IPS-18c (cell line): Measurements from ENCODE around the gene ZNF211.

Experiments used
- H3K4me3 ChIP-seq: 2 replicates; pipeline ENCODE4 v1.7.0; 2013; ENCODE audit warnings: low read depth, mild to moderate bottlenecking, low read length, moderate library complexity; ENCODE audit not compliant: insufficient read depth
- H3K9me3 ChIP-seq: one replicate; pipeline ENCODE4 v1.6.1; 2013; ENCODE audit warnings: mild to moderate bottlenecking, low read length, moderate library complexity; ENCODE audit not compliant: control insufficient read depth, insufficient read depth

The ZNF211 gene

DNA sequence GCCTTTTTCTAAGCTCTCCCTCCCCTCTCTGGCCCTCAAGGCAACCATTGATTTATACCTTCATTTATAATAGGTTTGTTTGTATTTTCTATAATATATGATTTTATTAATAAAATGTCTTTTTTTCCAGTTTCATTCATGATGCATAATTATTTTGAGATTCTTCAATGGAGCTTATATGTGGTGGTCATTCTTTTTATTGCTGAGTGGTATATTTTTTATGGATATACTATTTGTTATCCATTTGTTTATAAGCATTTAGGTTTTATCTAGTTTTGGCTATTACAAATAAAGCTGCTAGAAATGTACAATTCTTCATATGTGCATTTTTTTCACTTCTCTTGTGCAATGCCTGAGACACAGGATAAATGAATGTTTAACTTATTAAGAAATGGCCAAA is 10.8 kb downstream of the ZNF211 start:
- Histone ChIP-seq H3K4me3 (no peak overlapping the region), H3K9me3 (peaks cover 7% of the 10 kb centered on the region)

DNA sequence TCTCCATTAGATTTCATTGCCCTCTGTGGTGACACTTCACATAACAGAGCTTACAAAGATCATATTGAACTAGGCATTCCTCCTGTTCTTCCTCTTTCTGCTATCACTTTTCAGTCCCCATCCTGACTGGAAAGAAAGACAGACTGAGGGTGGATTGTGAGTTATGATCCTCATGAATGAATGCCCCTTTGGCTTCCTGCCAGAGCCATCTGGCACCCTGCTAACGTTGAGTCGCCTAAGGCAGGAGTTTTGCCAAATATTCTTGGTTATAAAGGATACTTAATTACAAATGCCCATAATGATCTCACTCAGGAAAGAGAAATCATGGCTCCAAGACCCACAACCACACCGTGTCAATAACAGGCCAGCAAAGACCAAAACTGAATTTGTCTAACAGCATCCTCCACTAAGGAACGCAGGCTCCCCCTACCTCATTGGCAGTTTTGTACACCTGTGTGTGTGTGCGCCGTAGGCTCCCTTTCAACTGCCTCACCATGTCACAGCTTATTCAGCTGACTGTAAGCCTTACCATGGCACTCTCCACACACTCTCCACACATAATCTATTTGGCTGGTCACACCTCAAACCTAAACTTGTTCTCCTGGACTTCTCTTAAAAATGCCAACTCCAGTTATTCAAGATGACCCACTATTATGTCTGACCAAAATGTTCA is 15.5 kb downstream of the ZNF211 start:
- H3K9me3 ChIP-seq: no peaks in the 10 kb centered on the region
- H3K4me3 ChIP-seq: no peak overlapping the region

DNA sequence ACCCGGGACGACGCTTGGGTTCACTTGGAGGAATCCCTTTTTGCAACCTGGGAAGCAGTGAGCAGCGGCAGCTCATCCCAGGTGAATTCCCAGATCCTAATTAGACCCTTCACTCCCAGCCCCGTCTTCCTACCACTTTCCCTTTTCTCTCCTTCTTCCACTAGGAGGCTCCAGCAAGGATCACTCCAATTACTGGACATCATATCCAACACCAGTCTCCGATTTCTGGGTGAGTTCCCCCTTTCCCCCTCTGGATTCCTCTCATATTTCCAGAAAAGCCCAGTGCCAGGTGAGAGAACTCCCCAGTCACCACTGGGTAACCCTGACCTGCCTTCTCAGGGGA is 18.7 kb downstream of the ZNF211 start:
- H3K4me3 ChIP-seq: no peak overlapping the region
- no peaks in the 10 kb centered on the region for H3K9me3 ChIP-seq

DNA sequence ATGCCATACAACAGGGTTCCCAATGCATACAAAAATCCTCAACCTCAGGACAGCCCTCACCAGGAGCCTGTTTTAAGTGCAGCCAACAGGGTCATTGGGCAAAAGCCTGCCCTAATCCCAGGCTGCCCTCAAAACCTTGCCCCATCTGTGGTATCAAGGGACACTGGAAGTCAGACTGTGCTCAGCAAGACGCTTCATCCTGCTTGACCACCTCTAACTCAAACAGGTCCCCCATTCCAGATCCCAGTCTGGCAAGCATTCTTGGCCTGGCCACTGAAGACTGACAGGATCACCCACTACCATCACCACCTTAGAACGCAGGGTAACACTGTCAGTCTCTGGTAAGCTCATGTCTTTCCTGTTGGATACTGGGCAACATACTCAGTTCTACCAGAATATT is 20.7 kb downstream of the ZNF211 start:
- Histone ChIP-seq H3K4me3 (no peak overlapping the region; the same call in 1 of the 2 replicates), H3K9me3 (no peaks in the 10 kb centered on the region)

DNA sequence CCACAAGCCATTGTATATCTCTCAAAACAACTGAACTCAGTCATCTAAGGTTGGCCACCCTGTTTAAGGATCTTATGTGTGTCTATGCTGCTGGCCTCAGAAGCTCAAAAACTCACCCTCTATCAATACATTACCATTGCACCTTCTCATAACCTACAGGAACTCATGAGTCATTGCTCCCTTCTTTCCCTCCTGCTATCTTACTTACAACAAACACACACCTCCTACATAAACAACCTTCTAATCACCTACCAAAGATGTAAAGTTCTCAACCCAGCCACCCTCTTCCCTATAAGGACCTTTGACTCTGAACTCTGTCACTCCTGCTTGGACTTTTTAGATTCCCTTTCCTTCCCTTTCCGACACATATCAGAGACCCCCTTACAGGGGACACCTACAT is 22.5 kb downstream of the ZNF211 start:
- Histone ChIP-seq H3K9me3 (no peaks in the 10 kb centered on the region), H3K4me3 (no peak overlapping the region)

DNA sequence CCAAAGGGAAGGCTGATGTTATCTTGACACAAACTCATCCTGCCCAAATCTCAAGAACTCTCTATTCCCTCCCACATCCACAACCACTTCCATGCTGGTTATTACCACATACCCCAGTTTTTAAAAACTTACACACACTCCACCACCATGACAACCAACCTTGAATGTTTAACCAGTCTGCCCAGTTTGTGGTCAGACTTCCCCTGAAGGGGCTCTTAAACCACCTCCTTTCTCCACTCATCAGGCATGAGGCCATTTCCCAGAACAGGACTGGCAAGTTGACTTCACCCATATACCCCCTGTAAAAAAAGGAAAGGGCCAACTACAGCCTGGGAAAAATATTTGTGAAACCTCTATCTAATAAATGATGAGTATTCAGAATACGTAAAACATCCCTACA is 23.4 kb downstream of the ZNF211 start:
- H3K4me3 ChIP-seq: no peak overlapping the region
- H3K9me3 ChIP-seq: no peaks in the 10 kb centered on the region

DNA sequence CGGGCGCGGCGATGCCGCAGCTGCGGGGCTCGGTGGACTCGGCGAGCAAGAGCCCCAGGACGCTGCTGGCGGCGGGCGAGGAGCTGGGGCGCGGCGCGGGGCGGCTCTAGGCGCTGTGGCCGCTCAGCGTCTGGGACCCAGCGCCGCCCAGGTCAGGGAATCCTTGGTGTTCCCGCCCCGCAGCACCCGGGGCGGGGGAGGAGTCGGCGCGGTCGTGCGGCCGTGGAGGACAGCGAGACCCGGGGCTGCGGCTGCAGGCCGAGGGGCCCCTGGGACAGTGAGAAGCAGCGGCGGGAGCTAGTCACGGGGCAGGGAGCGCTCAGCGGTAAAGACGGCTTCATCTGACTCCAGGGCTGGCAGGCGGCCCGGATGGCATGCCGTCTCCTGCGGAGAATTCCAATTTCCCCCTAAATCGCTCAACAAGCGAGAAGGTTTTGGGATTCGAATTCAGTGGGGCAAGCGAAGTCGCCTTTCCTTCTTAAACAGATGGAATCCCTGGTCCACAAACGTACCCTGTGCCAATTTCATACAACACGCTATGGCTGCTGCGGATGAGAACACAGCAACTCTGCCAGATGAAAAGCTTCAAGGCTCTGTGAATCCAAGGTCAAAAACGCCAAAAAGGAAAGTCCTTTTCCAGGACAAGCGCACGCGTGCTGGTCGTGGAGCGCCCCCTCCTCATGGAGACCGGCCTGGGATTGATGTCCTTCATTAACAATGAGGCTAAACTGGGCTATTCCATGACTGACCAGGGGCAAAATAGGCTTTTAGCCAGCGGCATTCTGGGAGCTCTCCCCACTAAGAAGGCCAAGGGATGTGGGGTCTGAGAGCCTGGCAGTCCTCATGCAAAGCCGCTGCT is 31.5 kb downstream of the ZNF211 start:
- Histone ChIP-seq H3K9me3 (no peaks in the 10 kb centered on the region), H3K4me3 (peak overlapping the region; percentile 52)

DNA sequence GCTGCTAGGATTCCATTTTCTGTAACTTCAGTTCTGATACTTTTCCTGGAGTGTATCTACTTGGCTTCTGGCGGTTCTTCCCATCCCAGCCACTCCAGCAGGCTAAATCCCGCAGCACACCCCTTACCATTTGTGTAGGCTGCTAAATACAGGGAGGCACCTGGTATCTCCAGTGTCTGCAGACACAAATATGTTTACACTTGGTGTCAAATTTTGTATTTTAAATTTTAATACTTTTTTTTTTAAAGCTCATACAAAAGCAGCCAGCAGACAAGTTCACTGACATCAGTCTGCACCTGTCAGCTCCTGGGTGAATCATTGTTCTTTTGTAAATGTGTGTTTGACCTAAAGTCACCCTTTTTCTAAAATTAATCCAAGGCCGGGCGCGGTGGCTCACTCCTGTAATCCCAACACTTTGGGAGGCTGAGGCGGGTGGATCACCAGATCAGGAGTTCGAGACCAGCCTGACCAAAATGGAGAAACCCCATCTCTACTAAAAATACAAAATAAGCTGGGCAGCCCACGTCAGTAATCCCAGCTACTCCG is 32.4 kb downstream of the ZNF211 start:
- no peaks in the 10 kb centered on the region for H3K9me3 ChIP-seq
- no peak overlapping the region for H3K4me3 ChIP-seq

DNA sequence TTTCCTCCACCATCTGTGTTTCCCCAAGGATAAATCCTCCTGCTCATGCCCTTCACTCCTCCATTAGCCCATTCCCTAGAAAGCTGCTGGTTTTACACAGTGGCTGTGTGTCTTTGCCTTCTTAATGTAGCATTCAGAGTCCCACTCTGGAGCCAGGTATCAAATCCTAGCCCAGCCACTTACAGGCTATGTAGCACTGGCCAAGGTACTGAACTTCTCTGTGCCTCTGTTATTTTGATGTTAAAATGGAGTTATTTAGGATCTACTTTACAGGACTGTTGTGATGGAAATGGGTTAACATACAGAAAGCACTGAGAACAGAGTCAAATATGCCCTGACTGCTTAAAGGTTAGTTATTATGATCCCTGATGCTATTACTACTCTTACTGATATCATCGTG is 34.3 kb downstream of the ZNF211 start:
- H3K4me3 ChIP-seq: no peak overlapping the region
- H3K9me3 ChIP-seq: no peaks in the 10 kb centered on the region

DNA sequence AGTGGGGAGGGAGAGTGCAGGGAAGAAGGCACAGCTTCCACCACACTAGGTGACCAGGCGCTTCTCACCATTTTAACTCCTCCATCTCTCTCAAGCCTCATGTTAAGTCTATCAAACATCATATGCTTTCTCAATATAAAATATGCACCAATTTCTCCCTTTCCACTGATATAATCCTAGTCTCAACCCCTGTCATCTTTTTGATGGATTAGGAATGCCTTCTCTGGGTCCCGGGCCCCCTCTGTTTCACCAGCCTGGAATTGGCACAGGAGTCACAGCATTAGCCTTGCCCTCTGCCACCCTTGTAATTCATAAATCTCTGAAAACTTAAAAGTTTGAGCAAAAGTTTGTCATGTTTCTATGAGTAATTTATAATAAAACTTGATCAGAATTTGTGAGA is 35.7 kb downstream of the ZNF211 start, which contains the start of gene ZSCAN4:
ZSCAN4 (plus strand) TSS at position 301 of the 400 bp plus-strand sequence. CDS start 7,211 bp downstream, outside the sequence.
- Histone ChIP-seq H3K4me3 (no peak within 1 kb of the TSS), H3K9me3 (no peaks in the 10 kb centered on the region)

DNA sequence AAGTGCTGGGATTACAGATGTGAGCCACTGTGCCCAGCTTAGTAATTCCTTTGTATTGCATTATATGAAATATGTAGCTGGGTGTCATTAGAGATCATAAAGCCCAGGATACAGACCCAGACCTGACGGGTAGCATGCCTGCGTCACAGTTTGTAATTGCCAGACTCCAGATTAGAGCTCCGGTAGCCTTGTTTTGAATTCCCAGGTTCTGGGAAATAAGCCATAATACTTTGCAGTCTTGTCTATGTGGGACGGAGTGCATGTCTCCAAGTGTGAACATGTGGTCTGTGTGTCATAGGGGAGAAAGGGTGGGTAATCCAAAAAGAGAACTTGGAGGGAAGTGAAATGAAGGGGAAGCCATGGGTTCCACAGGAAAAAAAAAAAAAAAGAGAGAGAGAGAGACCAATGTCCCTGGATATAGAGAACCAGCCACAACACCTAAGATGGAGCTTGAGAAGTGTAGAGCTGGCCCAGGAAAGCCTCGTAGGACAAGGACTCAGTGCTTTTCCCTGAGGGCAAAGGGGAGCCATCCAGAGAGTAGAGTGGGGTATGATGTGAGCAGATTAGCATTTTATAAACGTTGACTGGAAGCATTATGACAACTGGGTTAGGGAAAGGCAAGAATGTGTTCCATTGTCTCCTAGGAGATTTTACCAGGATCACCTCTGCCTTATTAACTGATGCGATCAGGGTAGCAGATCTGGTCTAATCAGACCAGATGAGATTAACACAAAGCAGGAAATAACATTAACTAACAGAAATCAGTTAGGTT is 38.3 kb downstream of the ZNF211 start:
- no peaks in the 10 kb centered on the region for H3K9me3 ChIP-seq
- H3K4me3 ChIP-seq: no peak overlapping the region

DNA sequence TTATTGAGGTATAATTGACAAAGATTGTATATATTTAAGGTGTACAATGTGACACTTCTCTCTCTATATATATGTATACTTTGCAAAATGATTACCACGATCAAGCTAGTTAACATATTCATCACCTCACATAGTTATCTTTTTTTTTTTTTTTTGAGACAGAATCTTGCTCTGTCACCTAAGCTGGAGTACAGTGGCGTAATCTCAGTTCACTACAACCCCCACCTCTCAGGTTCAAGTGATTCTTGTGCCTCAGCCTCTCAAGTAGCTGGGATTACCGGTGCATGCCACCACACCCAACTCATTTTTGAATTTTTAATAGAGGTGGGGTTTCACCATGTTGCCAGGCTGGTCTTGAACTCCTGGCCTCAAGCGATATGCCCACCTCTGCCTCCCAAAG is 39.5 kb downstream of the ZNF211 start:
- no peak overlapping the region for H3K4me3 ChIP-seq
- no peaks in the 10 kb centered on the region for H3K9me3 ChIP-seq

DNA sequence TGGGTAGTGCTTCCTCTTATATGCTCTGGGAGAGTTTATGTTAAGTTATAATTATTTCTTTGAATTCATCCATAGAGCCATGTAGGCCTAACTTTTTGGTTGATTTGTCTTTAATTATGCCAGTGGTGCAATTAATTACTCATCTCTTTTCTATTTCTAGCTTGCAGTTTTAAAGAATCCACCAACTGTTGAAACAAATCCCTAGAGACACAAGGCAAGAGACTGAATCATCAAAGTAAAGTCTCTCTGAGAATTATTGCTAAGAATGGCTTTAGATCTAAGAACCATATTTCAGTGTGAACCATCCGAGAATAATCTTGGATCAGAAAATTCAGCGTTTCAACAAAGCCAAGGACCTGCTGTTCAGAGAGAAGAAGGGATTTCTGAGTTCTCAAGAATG is 42.9 kb downstream of the ZNF211 start:
- no peak overlapping the region for H3K4me3 ChIP-seq

DNA sequence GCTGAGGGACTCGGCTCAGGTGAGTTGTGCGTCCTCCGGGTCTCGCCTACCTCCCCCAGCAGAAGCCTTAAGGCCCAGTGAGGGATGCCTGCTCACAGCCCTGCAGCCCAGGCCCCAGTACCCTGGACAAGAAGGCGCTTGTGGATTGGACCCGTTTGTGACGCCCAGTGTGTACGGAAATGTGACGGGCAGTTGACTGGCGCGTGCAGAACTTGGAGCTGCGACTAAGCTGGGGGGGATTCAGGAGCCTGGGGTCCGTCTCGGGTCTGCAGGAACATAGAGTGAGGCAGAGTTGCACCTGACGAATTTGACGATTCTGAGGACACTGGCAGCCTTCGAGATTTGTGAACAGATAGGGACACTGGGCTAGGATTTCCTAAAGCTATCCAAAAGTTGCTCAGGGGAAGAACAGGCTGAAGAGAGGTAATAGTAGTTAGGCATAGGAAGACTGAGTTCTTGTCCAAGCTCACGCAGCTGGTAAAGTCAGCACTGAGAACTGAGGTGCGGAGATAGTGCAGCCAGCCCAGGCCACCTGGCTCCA is 49.3 kb downstream of the ZNF211 start:
- Histone ChIP-seq H3K4me3 (peak overlapping the region; percentile 93), H3K9me3 (peaks cover 9% of the 10 kb centered on the region)

More for the DNA sequence above, 42.9 kb downstream of the ZNF211 start:
- H3K9me3 ChIP-seq: no peaks in the 10 kb centered on the region

DNA sequence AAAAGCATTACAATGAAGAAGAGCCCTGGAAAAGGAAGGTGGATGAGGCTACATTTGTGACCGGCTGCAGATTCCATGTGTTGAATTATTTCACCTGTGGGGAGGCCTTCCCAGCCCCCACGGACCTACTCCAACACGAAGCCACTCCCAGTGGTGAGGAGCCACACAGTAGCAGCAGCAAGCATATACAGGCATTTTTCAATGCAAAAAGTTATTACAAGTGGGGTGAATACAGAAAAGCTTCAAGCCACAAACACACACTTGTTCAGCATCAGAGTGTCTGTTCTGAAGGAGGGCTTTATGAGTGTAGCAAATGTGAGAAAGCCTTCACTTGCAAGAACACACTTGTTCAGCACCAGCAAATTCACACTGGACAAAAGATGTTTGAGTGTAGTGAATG is 53.8 kb downstream of the ZNF211 start:
- peak overlapping the region; percentile 17; the same call in 1 of the 2 replicates for H3K4me3 ChIP-seq
- H3K9me3 ChIP-seq: peaks cover 28% of the 10 kb centered on the region

DNA sequence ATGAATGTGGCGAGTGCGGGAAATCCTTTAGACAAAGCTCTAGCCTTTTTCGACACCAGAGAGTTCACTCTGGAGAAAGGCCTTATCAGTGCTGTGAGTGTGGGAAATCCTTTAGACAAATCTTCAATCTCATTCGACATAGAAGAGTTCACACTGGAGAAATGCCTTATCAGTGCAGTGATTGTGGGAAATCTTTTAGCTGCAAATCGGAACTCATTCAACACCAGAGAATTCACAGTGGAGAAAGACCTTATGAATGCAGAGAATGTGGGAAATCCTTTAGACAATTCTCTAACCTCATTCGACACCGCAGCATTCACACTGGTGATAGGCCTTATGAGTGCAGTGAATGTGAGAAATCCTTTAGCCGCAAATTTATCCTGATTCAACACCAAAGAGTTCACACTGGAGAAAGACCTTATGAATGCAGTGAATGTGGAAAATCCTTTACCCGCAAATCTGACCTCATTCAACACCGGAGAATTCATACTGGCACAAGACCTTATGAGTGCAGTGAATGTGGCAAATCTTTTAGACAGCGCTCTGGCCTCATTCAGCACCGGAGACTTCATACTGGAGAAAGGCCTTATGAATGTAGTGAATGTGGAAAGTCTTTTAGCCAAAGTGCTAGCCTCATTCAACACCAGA is 54.5 kb downstream of the ZNF211 start:
- H3K9me3 ChIP-seq: peaks cover 28% of the 10 kb centered on the region
- H3K4me3 ChIP-seq: no peak overlapping the region
